Ishikawa (cell line): ENCODE data around the gene IL23R.

Source experiments
- CEBPB ChIP-seq: IDR thresholded peaks from 2 replicates; pipeline ENCODE4 v1.6.1; 2012
- CREB1 ChIP-seq: IDR thresholded peaks from 2 replicates; pipeline ENCODE4 v1.6.1; 2012; ENCODE audit warnings: low read depth
- EGR1 ChIP-seq: IDR thresholded peaks from 2 replicates; pipeline ENCODE4 v1.6.1; 2012
- EP300 ChIP-seq: IDR thresholded peaks from 2 replicates; pipeline ENCODE4 v1.6.1; 2012; ENCODE audit warnings: borderline replicate concordance
- FOXM1 ChIP-seq: IDR thresholded peaks from 2 replicates; pipeline ENCODE4 v1.6.1; 2012; ENCODE audit warnings: low read depth, borderline replicate concordance
- NFIC ChIP-seq: IDR thresholded peaks from 2 replicates; pipeline ENCODE4 v1.6.1; 2012
- RAD21 ChIP-seq: IDR thresholded peaks from 2 replicates; pipeline ENCODE4 v1.6.1; 2012; ENCODE audit warnings: low read depth
- TAF1 ChIP-seq: IDR thresholded peaks from 2 replicates; pipeline ENCODE4 v1.6.1; 2012; ENCODE audit warnings: low read depth, mild to moderate bottlenecking
- TCF12 ChIP-seq: IDR thresholded peaks from 2 replicates; pipeline ENCODE4 v1.6.1; 2012; ENCODE audit warnings: low read depth
- TEAD4 ChIP-seq: IDR thresholded peaks from 2 replicates; pipeline ENCODE4 v1.6.1; 2012
- YY1 ChIP-seq: IDR thresholded peaks from 2 replicates; pipeline ENCODE4 v1.6.1; 2012; ENCODE audit warnings: low read depth
- ZBTB7A ChIP-seq: IDR thresholded peaks from 2 replicates; pipeline ENCODE4 v1.6.1; 2012; ENCODE audit warnings: low read depth
- TF ChIP-seq, protein P1 (sequence below): IDR thresholded peaks from 2 replicates; pipeline ENCODE4 v1.6.1; 2012
- TF ChIP-seq, protein P2 (sequence below): IDR thresholded peaks from 2 replicates; pipeline ENCODE4 v1.6.1; 2012; ENCODE audit warnings: low read depth, mild to moderate bottlenecking
- TF ChIP-seq, protein P3 (sequence below): IDR thresholded peaks from 2 replicates; pipeline ENCODE4 v1.6.1; 2012

The IL23R gene

DNA sequence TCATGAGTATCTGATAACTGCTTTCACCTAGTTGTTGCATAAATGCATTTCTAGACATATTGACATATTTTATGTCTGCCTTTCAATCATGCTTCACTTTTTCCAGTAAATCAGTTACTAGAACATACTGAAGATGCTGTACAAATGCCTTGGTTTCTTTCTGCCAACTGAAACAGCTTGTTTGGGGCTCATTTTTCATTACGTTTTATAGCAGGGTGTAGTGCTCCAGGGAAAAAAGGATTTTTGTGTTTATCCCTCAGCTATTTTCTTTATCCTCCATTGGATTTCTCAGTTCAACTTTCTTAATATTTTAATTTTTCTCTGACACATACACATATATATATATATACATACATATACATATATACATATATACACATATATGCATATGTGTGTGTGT lies 51.7 kb downstream of the IL23R start:
- no peak for TF ChIP-seq TCF12
- no peak for TF ChIP-seq TAF1
- TF ChIP-seq ZBTB7A, result no peak
- no peak for TF ChIP-seq RAD21
- TF ChIP-seq FOXM1, result no peak
- TF ChIP-seq, protein P1, sequence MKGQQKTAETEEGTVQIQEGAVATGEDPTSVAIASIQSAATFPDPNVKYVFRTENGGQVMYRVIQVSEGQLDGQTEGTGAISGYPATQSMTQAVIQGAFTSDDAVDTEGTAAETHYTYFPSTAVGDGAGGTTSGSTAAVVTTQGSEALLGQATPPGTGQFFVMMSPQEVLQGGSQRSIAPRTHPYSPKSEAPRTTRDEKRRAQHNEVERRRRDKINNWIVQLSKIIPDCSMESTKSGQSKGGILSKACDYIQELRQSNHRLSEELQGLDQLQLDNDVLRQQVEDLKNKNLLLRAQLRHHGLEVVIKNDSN, result no peak
- TF ChIP-seq, protein P2, sequence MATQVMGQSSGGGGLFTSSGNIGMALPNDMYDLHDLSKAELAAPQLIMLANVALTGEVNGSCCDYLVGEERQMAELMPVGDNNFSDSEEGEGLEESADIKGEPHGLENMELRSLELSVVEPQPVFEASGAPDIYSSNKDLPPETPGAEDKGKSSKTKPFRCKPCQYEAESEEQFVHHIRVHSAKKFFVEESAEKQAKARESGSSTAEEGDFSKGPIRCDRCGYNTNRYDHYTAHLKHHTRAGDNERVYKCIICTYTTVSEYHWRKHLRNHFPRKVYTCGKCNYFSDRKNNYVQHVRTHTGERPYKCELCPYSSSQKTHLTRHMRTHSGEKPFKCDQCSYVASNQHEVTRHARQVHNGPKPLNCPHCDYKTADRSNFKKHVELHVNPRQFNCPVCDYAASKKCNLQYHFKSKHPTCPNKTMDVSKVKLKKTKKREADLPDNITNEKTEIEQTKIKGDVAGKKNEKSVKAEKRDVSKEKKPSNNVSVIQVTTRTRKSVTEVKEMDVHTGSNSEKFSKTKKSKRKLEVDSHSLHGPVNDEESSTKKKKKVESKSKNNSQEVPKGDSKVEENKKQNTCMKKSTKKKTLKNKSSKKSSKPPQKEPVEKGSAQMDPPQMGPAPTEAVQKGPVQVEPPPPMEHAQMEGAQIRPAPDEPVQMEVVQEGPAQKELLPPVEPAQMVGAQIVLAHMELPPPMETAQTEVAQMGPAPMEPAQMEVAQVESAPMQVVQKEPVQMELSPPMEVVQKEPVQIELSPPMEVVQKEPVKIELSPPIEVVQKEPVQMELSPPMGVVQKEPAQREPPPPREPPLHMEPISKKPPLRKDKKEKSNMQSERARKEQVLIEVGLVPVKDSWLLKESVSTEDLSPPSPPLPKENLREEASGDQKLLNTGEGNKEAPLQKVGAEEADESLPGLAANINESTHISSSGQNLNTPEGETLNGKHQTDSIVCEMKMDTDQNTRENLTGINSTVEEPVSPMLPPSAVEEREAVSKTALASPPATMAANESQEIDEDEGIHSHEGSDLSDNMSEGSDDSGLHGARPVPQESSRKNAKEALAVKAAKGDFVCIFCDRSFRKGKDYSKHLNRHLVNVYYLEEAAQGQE, result no peak
- no peak for TF ChIP-seq EP300
- TF ChIP-seq, protein P3, sequence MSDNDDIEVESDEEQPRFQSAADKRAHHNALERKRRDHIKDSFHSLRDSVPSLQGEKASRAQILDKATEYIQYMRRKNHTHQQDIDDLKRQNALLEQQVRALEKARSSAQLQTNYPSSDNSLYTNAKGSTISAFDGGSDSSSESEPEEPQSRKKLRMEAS, result no peak
- TF ChIP-seq NFIC, result no peak
- no peak for TF ChIP-seq CREB1
- TF ChIP-seq TEAD4, result no peak

DNA sequence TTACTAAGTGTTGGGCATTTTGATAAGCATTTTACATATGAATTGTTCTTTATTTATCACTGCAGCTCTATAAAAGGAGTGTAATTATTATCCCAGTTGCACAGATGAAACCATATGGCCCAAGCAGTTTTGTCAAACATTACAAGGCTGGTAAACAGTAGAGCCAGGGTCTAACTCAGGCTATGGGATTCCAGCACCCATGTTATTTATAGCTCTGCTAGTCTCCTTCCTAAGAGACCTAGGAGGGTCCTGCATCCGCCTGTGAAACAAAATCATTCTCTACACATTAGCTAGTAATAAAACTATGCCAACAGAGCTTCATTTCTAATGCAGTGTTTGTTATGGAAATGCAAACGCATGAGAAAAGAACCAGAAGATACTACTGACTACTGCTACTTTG lies 58.6 kb downstream of the IL23R start:
- TF ChIP-seq FOXM1 (no peak), TAF1 (no peak), NFIC (no peak), TCF12 (no peak), TEAD4 (no peak), EP300 (no peak), YY1 (no peak), ZBTB7A (no peak), RAD21 (no peak), CREB1 (no peak), CEBPB (no peak), EGR1 (no peak)
- TF ChIP-seq, protein P2, result no peak
- TF ChIP-seq, protein P1, result no peak
- TF ChIP-seq, protein P3, result no peak

DNA sequence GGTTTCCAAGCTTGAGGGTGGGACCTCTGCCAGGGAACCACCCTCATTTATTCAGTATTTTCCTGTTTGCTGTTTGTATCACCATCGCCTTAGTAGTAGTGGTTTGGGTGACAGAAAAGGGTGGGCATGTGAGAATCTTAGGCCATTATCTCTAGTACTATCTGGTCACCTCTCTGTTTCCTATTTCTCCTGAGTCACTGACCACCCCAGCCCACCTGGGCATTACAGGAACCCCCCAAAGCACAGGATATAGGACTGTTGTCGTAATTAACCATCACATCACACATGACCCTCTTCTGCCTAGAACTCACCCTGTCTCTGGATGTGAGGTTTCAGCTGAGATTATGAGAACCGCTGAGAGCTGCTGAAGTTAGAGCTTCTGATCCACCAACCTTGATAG lies 60.4 kb downstream of the IL23R start:
- TF ChIP-seq EP300, result no peak

DNA sequence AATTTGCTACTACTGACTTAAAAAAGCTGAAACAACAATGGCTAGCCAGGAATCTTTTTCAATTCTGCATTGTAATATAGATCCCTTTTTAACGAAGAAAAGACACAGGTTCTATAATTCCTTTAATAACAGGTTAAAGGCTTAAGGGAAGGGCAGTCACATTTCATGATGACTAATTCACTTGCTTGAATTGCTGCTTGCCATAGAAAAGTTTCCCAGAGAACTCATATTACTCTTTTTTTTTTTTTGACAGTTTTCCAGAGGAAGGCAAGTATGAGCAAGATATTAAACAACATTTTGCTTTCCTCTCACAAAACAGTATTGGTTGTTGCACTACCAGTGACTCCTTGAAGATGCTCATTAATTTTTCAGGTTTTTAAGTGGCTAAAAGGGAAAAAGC lies 60.9 kb downstream of the IL23R start:
- TF ChIP-seq TCF12, result no peak
- no peak for TF ChIP-seq ZBTB7A
- no peak for TF ChIP-seq RAD21
- TF ChIP-seq YY1, result no peak
- TF ChIP-seq, protein P1, result no peak
- TF ChIP-seq CREB1, result no peak
- no peak for TF ChIP-seq NFIC

DNA sequence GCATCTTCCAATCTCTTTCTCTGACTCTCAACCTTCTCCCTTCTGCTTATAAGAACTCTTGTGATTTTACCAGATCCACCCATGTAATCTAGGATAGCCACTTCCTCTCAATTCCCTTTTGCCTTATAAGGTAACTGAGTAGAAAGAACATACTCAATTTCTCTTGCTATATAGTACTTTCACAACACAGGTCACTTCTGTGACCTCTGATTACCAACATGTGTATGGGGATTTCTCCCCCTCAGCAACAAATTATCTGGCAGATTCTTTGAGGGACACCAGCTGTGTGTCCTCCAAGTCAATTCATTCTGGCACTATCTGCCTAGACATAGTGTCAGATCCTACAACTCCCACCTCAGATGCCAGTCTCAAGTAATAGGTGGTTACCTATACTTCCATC lies 62.5 kb downstream of the IL23R start:
- TF ChIP-seq CREB1 (no peak), FOXM1 (no peak), CEBPB (no peak), EGR1 (no peak), TCF12 (no peak), NFIC (no peak), ZBTB7A (no peak)

DNA sequence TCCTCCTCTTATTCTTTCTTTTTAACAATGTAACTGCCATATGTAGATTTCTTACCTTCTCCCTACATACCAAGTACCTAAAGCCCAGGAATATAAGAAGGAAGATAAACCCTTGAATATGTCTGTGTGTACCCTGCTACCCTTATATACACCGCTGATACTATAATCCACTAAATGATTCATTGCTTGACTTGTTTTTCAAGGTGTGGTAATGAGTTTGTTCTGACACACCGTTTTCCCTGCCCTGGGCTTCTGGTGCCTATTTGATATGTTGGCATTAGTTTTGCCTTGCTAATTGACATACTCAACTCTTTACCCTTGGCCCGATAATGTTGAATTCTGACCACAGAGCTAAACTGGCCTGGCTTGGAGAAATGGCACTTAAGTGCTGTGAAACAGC lies 64.3 kb downstream of the IL23R start:
- TF ChIP-seq NFIC (no peak), ZBTB7A (no peak), FOXM1 (no peak), CREB1 (no peak)
- TF ChIP-seq, protein P2, result no peak
- TF ChIP-seq, protein P1, result no peak
